CD4-positive, alpha-beta T cell treated with Interferon alpha-2 for 1 hour (primary cell): ENCODE results near the gene BTBD18.

ENCODE experiments used
- DNase-seq, 2 donors: peaks; one replicate each; pipeline ENCODE4 v3.0.0-alpha.2; 2020 to 2022

The BTBD18 gene, protein sequence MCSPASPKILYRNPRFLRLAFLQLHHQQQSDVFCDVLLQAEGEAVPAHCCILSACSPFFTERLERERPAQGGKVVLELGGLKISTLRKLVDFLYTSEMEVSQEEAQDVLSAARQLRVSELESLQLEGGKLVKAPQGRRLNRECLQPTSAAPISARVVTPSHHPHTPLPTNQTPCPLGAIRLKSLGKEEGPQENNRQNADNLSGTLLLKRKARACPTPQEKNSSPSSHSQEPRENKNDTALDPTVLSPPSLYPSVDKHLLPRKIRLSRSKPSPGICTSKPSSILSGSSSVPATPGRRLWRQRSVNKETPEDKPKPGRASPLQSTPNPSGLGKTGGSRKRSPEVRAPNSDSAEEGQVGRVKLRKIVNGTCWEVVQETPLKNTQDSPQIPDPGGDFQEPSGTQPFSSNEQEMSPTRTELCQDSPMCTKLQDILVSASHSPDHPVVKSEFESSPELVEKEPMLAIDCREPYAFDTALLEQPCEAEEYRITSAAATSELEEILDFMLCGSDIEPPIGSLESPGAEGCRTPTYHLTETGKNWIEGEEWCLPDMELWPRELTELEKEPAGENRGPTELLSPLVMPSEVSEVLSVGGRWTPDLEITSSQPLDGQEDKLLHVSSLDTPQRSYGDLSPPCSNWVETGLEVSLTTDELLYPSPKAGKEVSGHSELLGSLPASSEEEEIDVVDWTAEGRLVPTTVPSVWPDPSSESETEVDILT

GRCh38 chr11:57751676-57752253, at the start of gene BTBD18:
Gene BTBD18, minus strand, starts transcription at chr11:57751819. Its CDS starts 631 bp downstream, at chr11:57751188.
- DNase-seq = peak in 1 of 2 donors; percentile 21

- DNase-seq = no peak
Measured at GRCh38 chr11:57801183-57801485, 49.5 kb upstream of the BTBD18 start.

- peak in 1 of 2 donors; percentile 74 for DNase-seq
Measured at GRCh38 chr11:57800444-57801182, 49.0 kb upstream of the BTBD18 start.

DNA sequence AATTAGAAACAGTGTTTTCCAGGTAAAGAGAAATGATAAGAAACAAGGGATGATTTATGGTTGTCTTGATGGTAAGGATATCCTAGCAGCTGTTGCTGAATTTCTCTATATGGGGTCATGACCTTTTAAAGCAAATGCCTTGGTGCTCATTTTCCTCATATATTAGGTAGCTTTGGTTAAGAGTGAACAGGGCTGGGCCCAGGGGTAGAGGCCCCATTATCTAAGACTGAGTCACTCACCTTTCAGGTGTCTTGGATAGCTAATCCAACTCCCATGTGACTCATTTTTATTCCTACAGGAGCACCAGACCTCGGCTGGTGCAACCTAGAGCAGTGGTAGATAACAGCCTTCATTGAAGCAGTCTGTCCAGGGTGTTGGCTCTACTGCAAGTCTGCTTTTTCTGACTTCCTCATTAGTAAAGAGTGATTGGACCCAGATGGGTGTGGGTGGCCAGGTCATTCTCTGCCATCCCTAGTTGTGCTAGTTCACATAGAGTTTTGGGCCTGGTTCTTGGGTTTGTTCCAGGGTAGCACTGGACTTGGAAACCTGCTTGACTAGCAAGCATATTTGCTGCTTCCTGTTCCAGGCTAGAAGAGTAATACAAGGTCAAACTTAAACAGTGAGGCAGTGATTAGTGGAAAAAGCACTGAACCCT, 47.4 kb upstream of the BTBD18 start:
- DNase-seq = peak in 1 of 2 donors; percentile 3

DNA sequence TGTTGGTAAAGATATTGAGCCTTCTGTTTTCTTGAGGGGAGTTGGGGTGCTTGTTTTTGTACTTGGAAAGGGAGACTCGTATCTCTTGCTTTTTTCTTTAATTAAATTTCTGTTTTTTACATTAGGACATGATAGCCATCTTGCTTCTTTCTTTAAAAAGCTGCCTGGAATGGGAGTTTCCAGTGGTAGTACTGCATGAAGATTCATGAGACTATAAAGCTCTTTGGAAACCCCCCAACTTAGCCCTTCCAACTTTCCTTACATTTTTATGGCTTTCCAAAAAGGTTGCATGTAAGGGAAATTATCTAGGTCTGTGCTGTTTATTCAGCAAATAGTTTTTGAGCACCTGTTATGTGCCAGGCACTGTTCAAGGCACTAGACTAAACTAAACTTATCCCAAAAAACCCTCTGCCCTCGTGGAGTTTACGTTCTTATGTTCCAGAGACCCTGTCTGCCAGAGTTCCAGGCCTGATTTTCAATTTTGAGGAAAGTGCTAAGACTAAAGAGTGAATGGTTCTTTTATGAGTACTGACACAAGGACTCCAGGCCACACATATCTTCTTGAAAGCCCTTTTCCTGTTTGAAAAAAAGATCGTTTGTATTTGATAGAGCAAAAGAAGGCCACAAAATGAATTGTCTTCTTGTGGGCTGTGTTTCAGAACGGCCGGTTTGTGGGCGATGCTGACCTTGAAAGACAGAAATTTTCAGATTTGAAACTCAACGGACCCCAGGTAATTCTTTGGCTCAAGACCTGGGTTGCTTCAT, 41.9 kb upstream of the BTBD18 start:
- no peak for DNase-seq

DNA sequence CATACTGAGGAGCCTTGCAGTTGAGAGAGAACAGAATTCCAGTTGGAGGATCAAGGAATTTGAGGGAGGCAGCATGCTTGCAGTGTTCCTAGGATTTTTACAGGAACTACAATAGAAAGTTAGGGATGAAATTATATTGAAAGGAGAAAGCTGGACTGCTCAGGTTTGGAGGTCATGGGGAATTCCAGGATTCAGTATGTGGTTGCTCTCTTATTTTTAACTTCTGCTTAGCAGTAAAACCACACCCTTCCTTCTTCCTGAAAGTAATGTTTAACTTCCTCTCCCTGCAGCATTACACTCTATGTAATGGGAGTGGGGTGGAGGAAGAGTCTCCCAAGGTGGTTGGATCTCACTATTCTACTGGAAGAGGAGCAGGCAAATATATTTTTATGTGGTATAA, 41.3 kb upstream of the BTBD18 start:
- DNase-seq = peak; percentile 13 to 31

DNA sequence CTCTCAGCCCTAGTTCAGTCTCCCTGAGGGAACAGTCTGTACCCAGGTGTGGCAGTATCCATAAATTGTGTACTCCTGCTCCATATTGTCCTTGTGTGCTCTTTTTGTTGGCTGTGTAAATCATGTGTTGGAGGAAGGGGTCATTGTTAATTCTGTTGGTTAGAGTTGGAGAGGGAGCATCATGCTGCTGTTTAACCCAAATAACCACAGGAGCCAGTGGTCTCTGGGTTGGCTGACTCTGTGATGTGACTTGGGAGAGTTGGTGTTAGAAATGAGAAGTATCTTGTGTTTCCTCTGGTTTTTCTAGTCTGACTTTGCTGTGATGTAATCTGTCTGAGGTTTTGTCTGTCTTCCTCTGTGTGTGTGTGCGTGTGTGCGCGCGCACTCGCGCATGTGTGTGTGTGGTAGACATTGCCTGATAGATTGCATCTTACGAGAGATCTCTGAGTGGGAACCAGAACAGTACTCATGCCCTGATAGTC, 40.5 kb upstream of the BTBD18 start:
- DNase-seq = peak; percentile 91 to 93

DNA sequence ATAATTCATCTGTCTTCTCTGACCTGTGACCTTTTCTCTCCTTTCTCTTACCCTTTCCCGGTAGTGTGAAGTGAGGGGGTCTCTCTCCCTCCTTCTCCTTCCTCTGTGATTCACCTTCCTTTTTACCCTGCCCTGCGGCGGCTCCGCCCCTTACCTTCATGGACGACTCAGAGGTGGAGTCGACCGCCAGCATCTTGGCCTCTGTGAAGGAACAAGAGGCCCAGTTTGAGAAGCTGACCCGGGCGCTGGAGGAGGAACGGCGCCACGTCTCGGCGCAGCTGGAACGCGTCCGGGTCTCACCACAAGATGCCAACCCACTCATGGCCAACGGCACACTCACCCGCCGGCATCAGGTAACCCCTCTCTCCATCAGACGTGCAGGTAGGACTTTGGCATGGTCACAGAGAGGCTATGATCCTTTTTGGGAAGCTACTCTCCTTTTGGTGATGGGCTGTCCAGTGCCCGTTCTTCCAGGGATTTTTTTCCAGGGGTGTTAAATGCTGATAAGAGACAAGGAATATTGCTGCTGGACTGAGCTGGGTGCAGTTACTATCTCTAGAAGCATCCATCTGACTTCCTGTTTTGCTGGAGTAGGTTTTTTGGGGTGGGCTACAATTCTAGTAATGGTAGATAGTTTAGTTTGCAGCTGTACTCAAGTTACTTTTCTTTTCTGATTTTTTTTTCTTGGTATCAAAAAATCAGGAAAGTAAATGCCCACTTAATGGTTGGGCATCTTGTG, 39.9 kb upstream of the BTBD18 start:
- DNase-seq = peak in 1 of 2 donors; percentile 1

- no peak for DNase-seq
Measured at GRCh38 chr11:57788703-57789088, 37.1 kb upstream of the BTBD18 start.

DNA sequence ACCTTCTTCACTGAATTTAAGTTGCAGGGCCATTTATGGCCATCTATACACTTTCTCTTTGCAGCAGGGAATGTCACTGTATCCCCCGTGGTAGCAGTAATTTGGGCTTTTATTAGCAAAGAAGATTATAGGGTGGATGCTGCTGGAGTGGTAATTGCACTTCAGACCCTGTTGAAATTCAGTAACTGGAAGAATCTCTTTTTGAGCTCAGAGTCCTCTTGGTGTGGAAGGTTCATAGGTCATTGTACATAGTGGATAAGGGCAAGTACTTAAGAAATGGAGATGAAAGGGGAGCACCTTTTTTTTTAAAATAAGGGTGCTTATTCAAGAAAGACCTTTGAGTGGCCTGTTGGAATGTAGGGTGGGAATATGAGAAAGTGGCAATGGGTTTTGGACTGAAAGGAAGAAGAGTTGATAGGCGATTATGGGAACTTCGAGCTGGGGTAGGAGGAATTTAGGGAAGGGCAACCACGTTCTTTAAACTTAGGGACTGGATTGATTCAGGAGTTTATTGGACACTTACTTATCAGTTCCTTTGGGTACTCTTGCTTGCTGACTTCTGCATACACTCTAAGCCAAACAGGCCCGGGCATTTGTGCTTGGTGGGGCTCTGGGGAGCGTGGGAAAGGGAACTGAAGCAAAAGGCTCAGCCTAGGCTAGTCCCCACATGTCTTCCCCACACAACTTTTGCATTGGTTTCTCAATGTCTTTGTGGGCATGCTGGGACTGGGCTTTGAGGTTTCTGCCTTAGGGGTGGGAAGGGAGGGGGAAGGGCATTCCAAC, 36.5 kb upstream of the BTBD18 start:
- DNase-seq = peak in 1 of 2 donors; percentile 14

- DNase-seq = no peak
Measured at GRCh38 chr11:57787006-57787604, 35.5 kb upstream of the BTBD18 start.

- DNase-seq = no peak
Measured at GRCh38 chr11:57786436-57786835, 34.8 kb upstream of the BTBD18 start.

GRCh38 chr11:57785072-57785471, 33.5 kb upstream of the BTBD18 start:
- DNase-seq = no peak

DNA sequence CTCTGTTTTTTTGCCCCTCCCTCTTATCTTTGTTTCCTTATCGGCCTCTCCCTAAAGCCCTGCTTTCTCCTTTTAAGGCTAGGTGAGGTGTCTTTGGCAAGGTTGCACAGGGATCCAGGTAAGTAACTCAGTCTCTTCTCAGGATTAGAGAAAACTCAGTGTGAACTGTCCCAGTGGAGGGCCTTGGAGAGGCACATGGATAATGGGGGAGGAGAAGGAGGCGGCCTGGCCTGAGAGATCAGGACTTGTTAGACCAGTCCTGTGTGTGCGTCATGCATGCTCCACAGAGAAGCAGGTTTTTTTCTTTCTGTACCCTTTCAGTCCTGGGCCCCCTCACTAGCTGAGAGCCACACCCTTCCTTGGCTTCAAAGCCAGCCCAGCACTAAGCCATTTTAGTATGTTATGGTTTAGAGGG, 29.9 kb upstream of the BTBD18 start:
- DNase-seq = no peak

GRCh38 chr11:57779276-57779675, 27.7 kb upstream of the BTBD18 start:
- DNase-seq = no peak

DNA sequence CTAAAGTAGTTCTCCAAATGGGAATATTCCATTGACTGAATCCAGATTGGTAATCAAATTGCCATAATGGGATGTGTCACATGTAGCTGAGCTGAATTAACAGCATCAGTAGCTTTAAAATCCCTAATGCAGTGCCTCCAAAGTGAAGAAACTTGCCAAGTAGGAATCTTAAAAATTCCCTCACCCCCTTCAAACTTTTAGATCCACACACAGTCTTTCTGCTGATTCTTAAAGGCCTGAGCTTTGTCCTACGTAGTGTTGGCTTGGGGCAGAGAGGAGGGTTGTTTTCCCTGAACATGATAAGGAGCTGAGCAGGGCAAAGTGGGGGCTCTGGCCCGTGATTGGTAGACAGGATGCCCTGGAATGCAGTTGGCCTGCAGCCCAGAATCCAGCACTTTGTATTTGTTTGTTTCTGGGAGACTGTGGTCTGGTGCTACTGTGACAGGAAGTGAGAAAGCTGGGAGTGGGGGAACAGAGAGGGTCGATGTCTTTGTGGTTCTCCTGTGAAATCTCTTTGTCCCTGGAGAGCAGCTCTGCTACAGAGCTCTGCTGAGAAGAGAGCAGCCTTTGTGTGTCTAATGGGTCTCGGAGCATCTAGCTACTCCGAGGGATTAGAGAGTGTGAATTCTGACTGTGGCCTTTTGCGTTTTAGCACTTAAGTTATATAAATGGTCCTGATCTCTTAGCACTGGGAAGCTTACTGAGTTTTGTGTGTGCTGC, 26.9 kb upstream of the BTBD18 start:
- no peak for DNase-seq

GRCh38 chr11:57777969-57778317, 26.3 kb upstream of the BTBD18 start:
- no peak for DNase-seq

DNA sequence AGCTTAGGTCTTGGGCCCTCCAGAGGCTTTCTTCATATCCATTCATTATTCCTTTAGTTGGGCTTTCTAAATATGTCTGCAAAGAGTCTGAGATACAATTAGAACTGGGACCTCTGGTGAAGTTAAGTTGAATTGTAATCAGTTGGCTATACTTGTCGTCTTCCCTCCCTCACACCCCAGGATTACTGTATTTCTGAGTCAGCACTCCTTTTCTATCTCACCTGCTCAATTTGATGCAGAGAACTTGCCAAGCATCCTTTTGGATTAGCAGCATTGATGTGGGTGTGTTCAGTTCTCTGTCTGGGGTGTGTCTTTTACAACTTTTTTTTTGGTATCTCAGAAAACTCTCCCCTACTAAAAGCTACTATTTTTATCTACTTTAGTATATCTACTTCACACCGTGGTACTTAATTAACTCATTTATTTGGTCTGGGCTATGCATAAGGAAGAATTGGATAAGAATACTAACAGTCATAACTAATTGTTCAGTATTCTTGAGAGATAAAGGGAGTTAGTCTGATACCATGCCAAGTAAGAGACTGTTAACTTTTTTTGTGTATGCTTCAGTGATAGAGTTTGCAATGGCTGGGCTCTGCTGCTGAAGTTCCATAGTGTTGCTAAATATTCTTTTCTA, 25.1 kb upstream of the BTBD18 start:
- DNase-seq = no peak
